DOHH2 (cell line): Measurements from ENCODE around the gene ITPR1.

Experiments used
- EZH2phosphoT487 ChIP-seq: fragments of 200-600 bp; sonication (generic); IDR thresholded peaks from 2 replicates; pipeline ENCODE4 v1.6.1; 2017; ENCODE audit warnings: borderline replicate concordance, mild to moderate bottlenecking, antibody characterized with exemption, low read length, moderate library complexity, mixed read lengths
- TF ChIP-seq, protein P1 (sequence below): fragments of 200-600 bp; sonication (generic); IDR thresholded peaks from one replicate; pipeline ENCODE4 v1.5.1; 2014; ENCODE audit warnings: antibody characterized with exemption, mild to moderate bottlenecking, low read depth, low read length; ENCODE audit not compliant: poor library complexity, severe bottlenecking

DNA sequence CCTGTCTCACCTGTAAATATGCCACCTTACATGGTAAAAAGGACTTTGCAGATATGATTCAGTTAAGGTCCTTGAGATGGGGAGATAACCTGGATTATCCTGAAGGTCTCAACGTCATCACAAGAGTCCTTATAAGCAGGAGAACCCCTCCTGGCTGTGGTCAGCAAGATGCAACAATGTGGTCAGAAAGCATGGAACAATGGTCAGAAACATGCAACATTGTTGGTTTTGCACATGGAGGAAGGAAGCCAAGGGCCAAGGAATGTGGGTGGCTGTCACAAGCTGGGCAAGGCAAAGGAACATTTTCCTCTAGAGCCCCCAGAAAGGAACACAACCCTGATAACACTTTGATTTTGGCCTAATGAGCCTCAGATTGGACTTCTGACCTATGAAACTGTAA, 16.7 kb upstream of the ITPR1 start:
- TF ChIP-seq, protein P1, sequence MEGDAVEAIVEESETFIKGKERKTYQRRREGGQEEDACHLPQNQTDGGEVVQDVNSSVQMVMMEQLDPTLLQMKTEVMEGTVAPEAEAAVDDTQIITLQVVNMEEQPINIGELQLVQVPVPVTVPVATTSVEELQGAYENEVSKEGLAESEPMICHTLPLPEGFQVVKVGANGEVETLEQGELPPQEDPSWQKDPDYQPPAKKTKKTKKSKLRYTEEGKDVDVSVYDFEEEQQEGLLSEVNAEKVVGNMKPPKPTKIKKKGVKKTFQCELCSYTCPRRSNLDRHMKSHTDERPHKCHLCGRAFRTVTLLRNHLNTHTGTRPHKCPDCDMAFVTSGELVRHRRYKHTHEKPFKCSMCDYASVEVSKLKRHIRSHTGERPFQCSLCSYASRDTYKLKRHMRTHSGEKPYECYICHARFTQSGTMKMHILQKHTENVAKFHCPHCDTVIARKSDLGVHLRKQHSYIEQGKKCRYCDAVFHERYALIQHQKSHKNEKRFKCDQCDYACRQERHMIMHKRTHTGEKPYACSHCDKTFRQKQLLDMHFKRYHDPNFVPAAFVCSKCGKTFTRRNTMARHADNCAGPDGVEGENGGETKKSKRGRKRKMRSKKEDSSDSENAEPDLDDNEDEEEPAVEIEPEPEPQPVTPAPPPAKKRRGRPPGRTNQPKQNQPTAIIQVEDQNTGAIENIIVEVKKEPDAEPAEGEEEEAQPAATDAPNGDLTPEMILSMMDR: no peak
- no peak for TF ChIP-seq EZH2phosphoT487
